Kidney capillary endothelial cell (primary cell): Measurements from ENCODE around the gene FOXC1.

Experiments used
- DNase-seq: peaks from one replicate; pipeline ENCODE4 v3.0.0-alpha.2; 2018; ENCODE audit warnings: low spot score

Gene FOXC1

GRCh38 chr6:1609648-1610496 is at the start of gene FOXC1:
Gene FOXC1, plus strand, starts transcription at chr6:1609915. Its CDS starts 531 bp downstream, at chr6:1610446.
- peak; percentile 80 for DNase-seq

GRCh38 chr6:1560281-1561058 is 49.2 kb upstream of the FOXC1 start:
- no peak for DNase-seq

- DNase-seq, result no peak
Measured at GRCh38 chr6:1561355-1561754, 48.4 kb upstream of the FOXC1 start.

GRCh38 chr6:1562171-1562955 is 47.4 kb upstream of the FOXC1 start:
- no peak for DNase-seq

GRCh38 chr6:1569377-1569776 is 40.3 kb upstream of the FOXC1 start:
- no peak for DNase-seq

- no peak for DNase-seq
Measured at GRCh38 chr6:1570848-1571247, 38.9 kb upstream of the FOXC1 start.

- no peak for DNase-seq
Measured at GRCh38 chr6:1572892-1573291, 36.8 kb upstream of the FOXC1 start.

- no peak for DNase-seq
Measured at GRCh38 chr6:1574083-1574761, 35.5 kb upstream of the FOXC1 start.

GRCh38 chr6:1574890-1575209 is 34.9 kb upstream of the FOXC1 start:
- no peak for DNase-seq

GRCh38 chr6:1575210-1576041 is 34.3 kb upstream of the FOXC1 start:
- no peak for DNase-seq

- no peak for DNase-seq
Measured at GRCh38 chr6:1576166-1576565, 33.5 kb upstream of the FOXC1 start.

GRCh38 chr6:1576711-1577110 is 33.0 kb upstream of the FOXC1 start:
- no peak for DNase-seq

GRCh38 chr6:1577146-1577680 is 32.5 kb upstream of the FOXC1 start:
- no peak for DNase-seq

GRCh38 chr6:1577896-1578745 is 31.6 kb upstream of the FOXC1 start:
- no peak for DNase-seq

- DNase-seq, result no peak
Measured at GRCh38 chr6:1579096-1579495, 30.6 kb upstream of the FOXC1 start.

- no peak for DNase-seq
Measured at GRCh38 chr6:1580109-1580508, 29.6 kb upstream of the FOXC1 start.

- no peak for DNase-seq
Measured at GRCh38 chr6:1580585-1580984, 29.1 kb upstream of the FOXC1 start.

GRCh38 chr6:1581120-1581991 is 28.4 kb upstream of the FOXC1 start:
- no peak for DNase-seq

- no peak for DNase-seq
Measured at GRCh38 chr6:1584146-1584545, 25.6 kb upstream of the FOXC1 start.
